Liver (tissue), 3 donors: Measurements from ENCODE around the gene SLC5A1.

ENCODE experiments used
- CTCF ChIP-seq: fragments of 150-350 bp; IDR thresholded peaks from 2 replicates; pipeline ENCODE4 v1.5.1; 2017; ENCODE audit warnings: improper control_type of control experiment, low read depth, low read length; ENCODE audit not compliant: missing input control
- EGR1 ChIP-seq, 2 donors: IDR thresholded peaks; 2 replicates each; pipeline ENCODE4 v1.6.1; 2016 to 2018; ENCODE audit warnings: antibody characterized with exemption in 2 of 2, low read depth in 2 of 2
- FOXA1 ChIP-seq: IDR thresholded peaks from 2 replicates; pipeline ENCODE4 v1.6.1; 2016; ENCODE audit warnings: antibody characterized with exemption
- GABPA ChIP-seq, 2 donors: IDR thresholded peaks in 1 of 2; conservative IDR thresholded peaks in 1 of 2; 2 replicates each; pipeline ENCODE4 v1.6.1; 2016; ENCODE audit warnings: antibody characterized with exemption in 2 of 2, mild to moderate bottlenecking in 1 of 2, moderate library complexity in 1 of 2
- RAD21 ChIP-seq, 2 donors: IDR thresholded peaks; 2 replicates each; pipeline ENCODE4 v1.6.1; 2016; ENCODE audit warnings: antibody characterized with exemption in 2 of 2, mild to moderate bottlenecking in 2 of 2
- REST ChIP-seq: IDR thresholded peaks from 2 replicates; pipeline ENCODE4 v1.6.1; 2016; ENCODE audit warnings: antibody characterized with exemption, mild to moderate bottlenecking
- SP1 ChIP-seq: IDR thresholded peaks from 2 replicates; pipeline ENCODE4 v1.6.1; 2018; ENCODE audit warnings: antibody characterized with exemption, mild to moderate bottlenecking
- TAF1 ChIP-seq: conservative IDR thresholded peaks from 2 replicates; pipeline ENCODE4 v1.6.1; 2016; ENCODE audit warnings: antibody characterized with exemption, mild to moderate bottlenecking
- donor health status: healthy.
- donor health status: healthy.

GRCh38 chr22:32120603-32121002, 77.5 kb downstream of the SLC5A1 start:
- TF ChIP-seq FOXA1: no peak
- TF ChIP-seq EGR1 (IDR thresholded peaks at IDR 0.05; ENCODE audit: low read depth in 2 of 2): no peak
- no peak for TF ChIP-seq SP1
- no peak for TF ChIP-seq CTCF
- no peak for TF ChIP-seq TAF1
- TF ChIP-seq RAD21 (IDR thresholded peaks at IDR 0.05): no peak
- no peak for TF ChIP-seq GABPA (IDR thresholded peaks at IDR 0.05 in 1 of 2, conservative IDR thresholded peaks at IDR 0.05 in 1 of 2)
- TF ChIP-seq REST: no peak
